GM11168 (cell line): ENCODE measurements around the gene CALR.
"Not testable (repeated sequence)": the region's sequence is repeated elsewhere in the genome, so short reads cannot be mapped to it uniquely, and the experiment has no call there.

Source experiments
- in situ Hi-C: fragments of 300-500 bp; cut with MboI; formaldehyde crosslinking; loops from one replicate; pipeline ENCODE4 v1.12.0; 2022; ENCODE audit warnings: low sequenced_read_pairs; ENCODE audit not compliant: unreplicated experiment

CALR gene

DNA sequence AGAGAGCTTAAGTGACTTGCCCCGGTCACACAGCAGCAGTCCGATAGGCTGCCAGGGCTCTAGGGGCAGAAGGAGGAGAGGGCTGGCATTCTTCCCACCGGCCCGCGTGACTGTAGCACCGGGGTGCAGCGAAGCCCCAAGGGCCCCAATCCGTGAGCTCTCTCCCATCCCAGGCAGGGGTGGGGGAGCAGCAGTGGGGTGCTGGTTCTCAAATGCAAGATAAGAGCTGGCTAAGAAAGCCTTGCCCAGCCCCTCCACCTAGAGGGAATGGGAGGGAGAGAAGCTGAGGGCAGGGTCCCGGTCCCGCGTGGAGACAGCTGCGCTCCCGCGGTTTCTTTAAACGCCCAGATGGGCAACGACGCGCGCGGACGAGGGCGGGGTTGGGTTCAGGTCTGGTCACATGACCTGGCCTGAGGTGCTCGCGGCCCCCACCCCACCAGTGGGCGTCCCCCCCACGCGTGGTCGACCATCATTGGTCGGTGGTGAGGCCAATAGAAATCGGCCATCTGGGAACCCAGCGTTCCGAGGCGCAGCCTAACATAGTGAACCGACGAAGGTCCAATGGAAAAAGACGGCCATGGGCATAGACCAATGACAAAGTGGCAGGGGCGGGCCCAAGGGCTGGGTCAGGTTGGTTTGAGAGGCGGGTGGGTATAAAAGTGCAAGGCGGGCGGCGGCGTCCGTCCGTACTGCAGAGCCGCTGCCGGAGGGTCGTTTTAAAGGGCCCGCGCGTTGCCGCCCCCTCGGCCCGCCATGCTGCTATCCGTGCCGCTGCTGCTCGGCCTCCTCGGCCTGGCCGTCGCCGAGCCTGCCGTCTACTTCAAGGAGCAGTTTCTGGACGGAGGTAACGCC, at the start of gene CALR:
TSS of gene CALR (plus strand) at position 683 of the 852 bp plus-strand sequence. CDS start at position 754, 71 bp downstream.
- in situ Hi-C loops = no loop called here

DNA sequence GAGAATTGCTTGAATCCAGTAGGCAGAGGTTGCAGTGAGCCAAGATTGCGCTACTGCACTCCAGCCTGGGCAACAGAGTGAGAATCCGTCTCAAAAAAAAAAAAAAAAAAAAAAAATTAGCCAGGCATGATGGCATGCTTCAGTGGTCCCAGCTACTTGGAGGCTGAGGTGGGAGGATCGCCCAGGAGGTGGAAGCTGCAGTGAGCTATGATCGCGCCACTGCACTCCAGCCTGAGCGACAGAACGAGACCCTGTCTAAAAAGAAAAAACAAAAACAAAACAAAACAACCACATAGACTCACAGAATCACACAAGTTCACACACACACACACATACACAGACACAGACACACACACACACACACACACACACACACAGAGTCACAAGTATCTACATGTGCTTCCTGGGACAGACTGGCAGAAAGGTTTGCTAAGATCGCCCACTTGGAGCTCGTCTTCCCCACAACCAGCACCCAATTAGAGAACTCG, 48.1 kb upstream of the CALR start:
- in situ Hi-C loops = not testable (repeated sequence)

DNA sequence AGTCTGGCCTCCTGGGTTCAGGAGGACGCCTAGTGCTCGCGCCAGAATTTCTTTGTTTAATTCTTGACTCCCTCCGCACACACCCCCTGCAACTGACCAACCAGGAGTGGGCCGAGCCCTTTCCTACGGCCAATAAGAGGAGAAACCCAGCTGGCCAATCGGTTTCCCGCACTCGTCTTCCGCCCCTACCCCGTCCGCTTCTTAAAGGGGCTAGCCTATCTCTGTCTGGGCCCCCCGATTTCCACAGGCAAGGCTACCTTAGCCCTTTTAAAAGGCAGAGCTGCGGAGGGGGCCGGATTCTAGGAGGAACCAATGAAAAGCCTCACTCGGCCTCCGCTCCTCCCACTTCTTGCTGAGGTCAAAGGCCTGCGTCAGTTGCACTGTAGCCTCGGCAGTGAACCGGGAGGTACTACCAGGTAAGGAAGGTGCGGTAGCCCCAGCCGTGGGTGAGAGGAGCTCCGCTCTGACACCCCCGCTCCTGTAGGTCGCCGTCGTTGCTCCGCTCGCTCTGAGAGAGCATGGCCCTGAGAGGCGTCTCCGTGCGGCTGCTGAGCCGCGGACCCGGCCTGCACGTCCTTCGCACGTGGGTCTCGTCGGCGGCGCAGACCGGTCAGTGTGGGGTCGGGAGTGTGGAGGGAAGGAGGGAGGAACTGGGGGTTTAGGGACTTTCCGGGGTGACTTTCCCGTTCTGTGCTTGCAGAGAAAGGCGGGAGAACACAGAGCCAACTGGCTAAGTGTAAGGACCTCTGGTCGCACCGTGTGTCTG, 47.4 kb upstream of the CALR start, which contains the start of gene GCDH:
TSS of gene GCDH (plus strand) at position 374 of the 766 bp plus-strand sequence. CDS start at position 519, 145 bp downstream.
- in situ Hi-C loops = no loop called here

DNA sequence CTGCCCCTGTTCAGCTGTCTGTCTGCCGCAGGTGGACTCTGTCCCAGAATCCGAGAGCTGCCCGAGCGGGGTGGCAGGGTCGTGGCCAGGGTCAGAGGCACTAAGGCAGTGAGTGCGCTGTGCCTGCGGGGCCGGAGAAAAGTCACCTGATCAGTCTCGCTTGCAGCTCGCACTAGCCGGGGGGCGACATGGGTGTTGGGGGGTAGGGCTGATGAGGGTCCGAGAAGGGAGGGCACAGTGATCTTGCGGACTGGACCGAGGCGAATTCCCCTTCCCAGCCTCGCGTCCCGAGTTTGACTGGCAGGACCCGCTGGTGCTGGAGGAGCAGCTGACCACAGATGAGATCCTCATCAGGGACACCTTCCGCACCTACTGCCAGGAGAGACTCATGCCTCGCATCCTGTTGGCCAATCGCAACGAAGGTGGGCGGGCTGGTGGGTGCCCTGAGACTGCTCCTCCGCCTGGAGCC, 46.8 kb upstream of the CALR start:
- in situ Hi-C loops = no loop called here

DNA sequence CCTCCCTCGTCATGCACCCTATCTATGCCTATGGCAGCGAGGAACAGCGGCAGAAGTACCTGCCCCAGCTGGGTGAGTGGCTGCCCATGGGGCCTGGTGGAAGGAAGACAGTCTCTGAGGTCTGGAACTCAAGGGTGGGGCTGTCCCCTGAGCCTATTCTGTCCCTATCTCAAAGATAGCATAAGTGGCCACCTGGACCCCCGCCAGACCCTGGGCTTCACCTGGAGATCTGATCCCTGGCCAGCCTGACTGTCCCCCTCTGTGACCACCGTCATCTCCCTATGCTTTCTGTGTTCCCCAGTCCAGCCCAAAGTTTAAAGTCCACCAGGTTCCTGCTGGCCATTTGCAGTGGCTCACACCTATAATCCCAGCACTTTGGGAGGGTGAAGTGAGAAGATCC, 44.8 kb upstream of the CALR start:
- in situ Hi-C loops = no loop called here

DNA sequence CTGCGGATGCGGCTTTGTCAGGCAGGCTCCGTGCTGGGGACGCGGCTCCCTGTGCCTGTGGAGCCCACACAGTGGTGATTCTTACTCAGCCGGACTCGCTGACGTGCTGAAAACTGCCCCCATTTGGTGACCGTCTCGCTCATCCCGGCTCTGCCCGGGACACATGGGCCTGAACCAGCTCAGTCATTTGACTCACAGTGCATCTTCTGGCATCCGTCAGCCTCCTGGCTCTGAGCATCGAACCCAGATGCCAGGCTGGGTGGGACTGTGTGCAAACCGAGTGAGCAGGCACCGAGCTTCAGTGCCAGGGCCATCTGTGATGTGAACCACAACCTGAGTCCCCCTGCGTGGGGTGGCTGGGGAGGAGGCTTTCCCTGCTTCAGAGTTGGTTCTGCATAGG, 41.9 kb upstream of the CALR start:
- in situ Hi-C loops = no loop called here

DNA sequence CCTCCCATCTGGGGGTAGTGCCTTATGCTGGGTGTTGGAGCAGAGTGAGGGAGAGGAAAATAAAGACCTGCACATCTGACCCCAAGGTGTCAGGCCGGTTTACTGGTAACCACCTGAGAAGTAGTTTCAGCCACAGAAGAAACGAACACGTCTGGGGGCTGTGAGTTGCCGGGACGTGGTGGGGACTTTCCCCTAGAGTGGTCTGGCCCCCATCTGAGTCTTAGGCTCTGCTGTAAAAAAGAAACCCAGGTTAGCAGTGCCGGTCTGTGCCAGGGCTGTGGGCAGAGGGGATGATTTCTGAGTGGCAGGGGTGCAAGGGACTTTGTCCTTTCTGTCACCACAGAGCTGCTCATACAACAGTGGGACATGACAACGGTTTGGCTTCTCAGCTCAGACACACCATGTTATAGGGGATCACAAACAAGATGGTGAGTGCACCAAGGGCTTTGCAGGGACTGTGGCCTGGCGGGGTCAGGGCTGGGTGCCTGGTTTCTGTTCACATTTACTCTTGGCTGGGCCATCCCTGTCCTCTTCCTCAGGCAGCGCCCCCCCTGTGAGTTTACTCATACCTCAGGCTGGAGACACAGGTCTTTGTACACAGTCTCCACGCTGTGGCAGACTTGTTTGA, 38.4 kb upstream of the CALR start:
- in situ Hi-C loops = no loop called here

DNA sequence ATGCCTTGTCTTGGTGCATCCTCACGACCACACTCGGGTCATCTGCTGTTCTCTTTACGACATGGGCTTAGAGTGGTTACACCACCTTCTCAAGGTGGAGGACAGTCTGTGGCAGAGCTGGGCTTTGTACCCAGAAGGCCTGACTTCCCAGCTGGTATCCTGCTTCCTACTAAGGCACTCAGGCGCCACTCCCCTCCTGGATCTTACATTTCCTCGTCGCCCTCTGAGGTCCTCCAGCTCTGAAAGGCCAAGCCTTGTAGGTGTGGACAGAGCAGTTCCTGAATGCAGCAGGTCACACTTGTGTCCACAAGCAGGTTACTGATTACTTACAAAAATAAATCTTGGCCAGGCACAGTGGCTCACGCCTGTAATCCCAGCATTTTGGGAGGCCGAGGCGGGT, 31.2 kb upstream of the CALR start:
- in situ Hi-C loops = no loop called here

DNA sequence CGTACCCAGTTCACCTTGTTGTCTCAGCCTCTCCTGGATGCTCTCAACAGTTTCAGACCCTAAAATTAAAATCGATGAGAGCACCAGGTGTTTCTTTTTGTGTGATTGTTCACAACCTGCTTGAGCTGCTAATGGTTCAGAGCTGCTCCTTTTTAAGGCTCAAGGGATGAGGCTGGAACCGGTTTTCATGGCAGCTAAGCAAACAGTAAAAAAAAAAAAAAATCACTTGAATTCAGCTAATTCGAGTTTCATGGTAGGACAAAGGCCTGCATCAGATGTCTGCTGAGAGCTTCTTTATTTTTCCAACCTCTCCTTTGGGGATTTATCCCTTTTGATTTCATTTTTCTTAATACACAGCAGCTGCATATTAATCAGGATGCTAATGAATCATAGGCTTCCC, 25.8 kb upstream of the CALR start:
- in situ Hi-C loops = no loop called here

DNA sequence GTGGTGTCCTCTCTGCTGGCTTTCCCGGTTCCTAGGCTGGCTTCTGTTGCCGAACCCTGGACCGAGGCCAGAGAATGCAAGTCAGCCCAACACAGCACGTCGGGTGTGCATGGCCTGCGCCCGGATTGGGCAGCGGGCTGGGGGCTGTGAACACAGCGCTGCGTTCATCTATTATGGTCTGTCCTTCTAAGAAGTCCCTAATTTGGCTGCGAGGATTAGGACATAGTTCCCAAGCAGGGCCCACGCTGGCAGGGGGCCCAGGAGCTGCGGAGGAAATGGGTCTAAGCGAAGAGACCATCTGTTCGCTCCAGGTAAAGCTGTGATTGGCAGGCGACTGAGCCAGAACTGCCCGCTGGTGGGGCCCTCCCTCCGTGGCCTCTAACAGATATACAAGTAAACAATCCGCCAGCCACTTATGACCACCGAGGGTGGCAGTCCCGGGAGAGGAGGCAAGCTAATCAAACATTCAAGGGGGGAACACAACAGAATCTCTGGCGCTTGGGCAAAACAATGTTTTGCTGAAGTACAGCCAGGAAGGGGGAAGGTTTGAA, 25.3 kb upstream of the CALR start:
- in situ Hi-C loops = no loop called here

DNA sequence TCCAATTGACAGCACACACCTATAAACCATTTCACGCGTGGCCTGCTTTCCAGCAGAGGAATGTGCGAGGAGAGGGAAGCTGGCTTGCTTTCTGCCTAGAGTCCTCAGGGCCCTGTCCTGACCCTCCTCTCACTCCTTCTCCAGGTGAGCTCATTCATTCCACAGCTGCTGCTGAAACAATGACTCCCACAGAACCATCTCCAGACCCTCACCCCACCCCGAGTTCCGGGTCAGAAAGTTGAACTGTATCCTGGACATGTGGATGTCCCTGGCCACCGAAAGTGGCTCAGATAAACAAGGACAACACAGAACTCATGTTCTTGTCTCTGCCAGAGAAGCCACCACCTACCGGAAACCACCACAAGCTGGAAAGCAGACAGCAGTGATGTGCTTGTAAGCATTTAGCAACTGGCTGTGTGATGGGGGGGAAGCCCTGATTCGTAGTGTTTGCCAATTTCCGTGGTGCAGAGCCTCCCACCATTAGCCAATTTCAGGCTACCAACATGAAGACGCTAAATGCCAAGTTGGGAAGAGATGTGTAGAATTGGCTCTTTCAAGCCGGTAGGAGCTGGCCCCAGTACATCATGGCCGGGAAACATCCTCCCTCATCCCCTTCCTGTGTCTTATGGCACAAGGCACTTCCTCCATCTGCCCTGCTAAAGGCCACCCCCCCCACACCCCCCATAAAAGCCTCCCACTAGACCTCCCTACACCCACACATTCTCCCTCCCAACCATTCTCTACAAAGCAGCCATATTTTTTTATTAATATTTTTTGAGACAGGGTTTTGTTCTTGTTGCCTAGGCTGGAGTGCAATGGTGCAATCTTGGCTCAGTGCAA, 24.3 kb upstream of the CALR start:
- in situ Hi-C loops = no loop called here

DNA sequence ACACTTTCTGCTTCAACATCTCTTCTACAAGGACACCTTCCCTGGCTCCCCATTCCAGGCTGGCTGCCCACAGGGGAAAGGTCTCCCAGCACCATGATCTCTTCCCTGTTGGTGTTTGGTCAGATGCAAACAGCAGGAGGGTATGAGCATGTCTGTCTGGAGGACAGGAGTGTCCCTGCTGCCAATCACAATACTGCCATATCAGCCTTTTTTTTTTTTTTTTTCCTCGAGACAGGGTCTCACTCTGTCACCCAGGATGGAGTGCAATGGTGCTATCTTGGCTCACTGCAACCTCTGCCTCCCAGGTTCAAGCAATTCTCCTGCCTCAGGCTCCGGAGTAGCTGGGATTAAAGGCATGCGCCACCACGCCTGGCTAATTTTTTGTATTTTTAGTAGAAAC, 22.5 kb upstream of the CALR start:
- in situ Hi-C loops = not testable (repeated sequence)

DNA sequence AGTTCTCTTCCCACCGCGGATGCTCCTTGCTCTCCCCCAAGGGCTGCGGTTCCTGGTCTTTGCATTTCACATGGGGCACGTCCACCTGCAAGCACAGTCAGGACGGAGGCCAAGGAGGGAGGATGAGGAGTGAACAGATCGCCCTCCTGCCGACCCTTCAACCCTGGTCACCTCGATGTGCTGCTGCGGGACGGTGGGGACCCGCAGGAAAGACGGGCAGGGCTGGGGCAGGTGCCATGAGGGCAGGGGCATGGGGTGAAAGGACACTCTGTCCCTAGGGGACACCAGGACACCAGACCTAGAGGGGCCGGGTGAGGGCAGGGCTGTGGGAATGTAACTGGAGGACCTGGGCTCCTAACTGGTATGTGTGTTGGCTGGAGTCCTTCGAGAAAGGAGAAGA, 20.2 kb upstream of the CALR start:
- in situ Hi-C loops = no loop called here

DNA sequence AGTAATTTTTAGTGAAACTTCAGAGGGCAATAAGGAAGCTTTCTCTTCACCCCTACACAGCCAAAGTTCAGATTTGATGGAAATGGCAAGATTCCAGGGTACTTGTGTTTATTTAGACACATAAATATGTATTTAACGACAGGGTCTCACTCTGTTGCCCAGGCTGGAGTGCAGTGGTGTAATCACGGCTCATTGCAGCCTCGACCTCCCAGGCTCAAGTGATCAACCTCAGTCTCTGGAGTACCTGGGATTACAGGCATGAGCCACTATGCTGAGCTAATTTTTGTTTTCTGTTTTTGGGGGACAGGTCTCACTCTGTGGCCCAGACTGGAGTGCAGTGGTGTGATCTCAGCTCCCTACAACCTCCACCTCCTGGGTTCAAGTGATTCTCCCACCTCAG, 17.4 kb upstream of the CALR start:
- in situ Hi-C loops = no loop called here

DNA sequence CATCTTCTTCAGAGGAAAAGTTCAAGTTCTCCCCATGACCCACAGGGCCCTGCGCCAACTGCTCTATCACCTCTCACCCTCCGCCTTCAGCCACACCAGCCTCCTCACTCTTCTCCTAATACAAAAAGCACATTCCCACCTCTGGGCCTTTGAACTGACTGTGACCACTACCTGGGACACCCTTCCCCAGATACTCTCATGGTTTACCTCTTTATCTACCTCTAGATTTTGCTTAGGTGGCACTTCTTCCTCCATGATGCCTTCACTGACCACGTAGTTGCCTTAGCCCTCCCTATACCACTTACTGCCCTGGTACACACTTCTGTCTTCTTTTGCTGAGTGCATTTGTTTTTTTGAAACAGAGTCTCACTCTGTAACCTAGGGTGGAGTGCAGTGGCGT, 15.4 kb upstream of the CALR start:
- in situ Hi-C loops = no loop called here

DNA sequence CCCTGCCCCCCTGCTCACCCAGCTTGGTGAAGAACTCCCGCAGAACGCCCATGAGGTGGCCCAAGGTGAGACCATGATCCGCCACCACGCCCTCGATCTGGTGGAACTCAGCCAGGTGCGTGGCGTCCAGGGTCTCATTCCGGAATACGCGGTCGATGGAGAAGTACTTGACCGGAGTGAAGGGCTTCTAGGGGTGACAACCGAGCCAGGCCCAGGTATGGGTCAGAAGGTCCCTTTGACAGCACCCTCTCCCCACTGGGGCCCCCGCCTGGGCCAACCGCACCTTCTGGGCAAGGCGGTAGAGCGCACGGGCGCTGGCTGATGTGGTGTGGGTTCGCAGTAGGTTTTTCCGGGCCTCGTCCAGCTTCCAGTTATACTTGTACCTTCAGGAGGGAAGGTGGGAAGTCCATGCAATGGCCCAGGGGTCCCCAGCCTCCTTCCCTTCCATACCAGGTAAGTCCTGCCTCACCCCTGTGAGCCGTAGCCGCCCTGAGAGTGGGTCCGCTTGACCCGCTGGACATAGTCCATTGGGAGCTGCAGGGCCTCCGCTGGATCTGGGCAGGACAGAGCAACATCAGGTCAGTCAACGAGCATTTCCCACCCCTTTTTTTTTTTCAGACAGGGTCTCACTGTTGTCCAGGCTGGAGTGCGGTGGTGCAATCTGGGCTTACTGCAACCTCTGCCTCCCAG, 13.6 kb upstream of the CALR start:
- in situ Hi-C loops = no loop called here

DNA sequence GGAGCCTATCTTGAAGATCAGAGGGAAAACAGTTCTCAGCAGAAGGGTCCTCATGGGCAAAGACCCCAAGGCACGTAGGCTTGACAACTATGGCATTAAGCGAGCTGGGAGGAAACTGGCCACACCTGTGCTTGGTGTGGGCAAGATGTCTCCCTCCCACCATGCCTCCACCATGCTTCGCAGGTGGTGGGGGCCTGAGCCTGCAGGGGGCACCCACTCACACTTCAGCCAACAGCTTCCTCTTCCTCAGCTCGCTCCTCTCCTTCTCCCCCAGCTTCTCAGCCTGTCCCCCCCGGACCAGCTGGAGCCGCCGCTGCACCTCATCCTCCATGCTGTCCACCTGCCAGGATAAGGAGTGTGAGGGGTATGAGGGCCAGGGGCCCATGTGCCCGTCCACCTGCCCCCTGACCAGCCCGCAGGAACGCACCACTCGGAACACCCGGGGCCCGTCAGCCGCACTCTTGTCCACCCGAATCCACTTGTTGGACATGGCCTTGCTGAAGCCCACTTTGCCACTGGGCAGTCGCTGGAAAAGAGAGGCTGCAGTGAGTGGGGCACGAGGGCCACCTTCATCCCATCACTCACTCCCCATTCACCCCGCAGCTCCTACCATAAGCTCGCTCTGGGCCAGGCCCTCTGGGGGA, 8.3 kb upstream of the CALR start:
- in situ Hi-C loops = no loop called here
